Right lobe of liver (tissue), 6 donors: ENCODE data around the gene USP1. TPM values are rescaled to one million over a fixed set of nuclear protein-coding genes. Genes with fewer than 3 reads are reported as not detected.

Experiments
- ATAC-seq, 4 donors: fragments of 200-7000 bp; cut with Tn5 transposase; one replicate each; pipeline ENCODE4 v1.9.1; 2020; ENCODE audit warnings: mild to moderate bottlenecking in 4 of 4, moderate library complexity in 4 of 4
- DNase-seq, 3 donors: peaks; one replicate each; pipeline ENCODE4 v3.0.0-alpha.2; 2020
- H3K27ac ChIP-seq, 3 donors: fragments of 200-600 bp; one replicate each; pipeline ENCODE4 v1.8.0; 2022
- H3K27me3 ChIP-seq, 2 donors: fragments of 200-600 bp; one replicate each; pipeline ENCODE4 v1.8.0; 2022
- H3K36me3 ChIP-seq, 4 donors: fragments of 200-600 bp; sonication (generic) in 1 of 4; one replicate each; pipeline versions ENCODE4 v1.5.1 to v1.8.0; 2017 to 2022; ENCODE audit warnings: control low read depth in 1 of 4
- H3K4me1 ChIP-seq, 4 donors: fragments of 200-600 bp; sonication (generic) in 1 of 4; one replicate each; pipeline versions ENCODE4 v1.5.1 to v1.8.0; 2017 to 2022; ENCODE audit warnings: control low read depth in 1 of 4
- H3K4me3 ChIP-seq, 3 donors: fragments of 200-600 bp; one replicate each; pipeline ENCODE4 v1.8.0; 2022
- H3K9me3 ChIP-seq, 4 donors: fragments of 200-600 bp; sonication (generic) in 1 of 4; one replicate each; pipeline versions ENCODE4 v1.5.1 to v1.8.0; 2017 to 2022; ENCODE audit warnings: control low read depth in 1 of 4
- POLR2A ChIP-seq: fragments of 450-650 bp; IDR thresholded peaks from one replicate; pipeline ENCODE4 v1.6.1; 2017; ENCODE audit warnings: antibody characterized with exemption, mild to moderate bottlenecking
- WGBS: methylation state at CpG from one replicate; pipeline ENCODE4 v1.1.6; 2018; ENCODE audit warnings: low coverage, low lambda C conversion rate; ENCODE audit not compliant: insufficient coverage; ENCODE audit errors: missing lambda C conversion rate; 5-methylcytosine and 5-hydroxymethylcytosine counted together
- intact Hi-C, 2 donors: fragments of 100-400 bp; cut with DNase I; formaldehyde crosslinking; loops; one replicate each; pipeline versions ENCODE4 v1.11.2 to v1.14.1; 2022
- total RNA-seq, 6 experiments: library from RNA; depleted of rRNA in 2 of 6; stranded (reverse); fragments of >200 nt in 2 of 6; fragmentation: NEBNext Ultra II Directional in 3 of 6; extraction: Animal tissue kit (Norgen Biotek cat#: 25700) in 3 of 6; gene quantifications; one replicate each; pipeline versions ENCODE4 v1.1.0 to v1.2.4, GENCODE V29; 2016 to 2023
- TF ChIP-seq, protein P1 (sequence below), 4 donors: fragments of 200-600 bp in 3 of 4; fragments of 450-650 bp in 1 of 4; IDR thresholded peaks; one replicate each; pipeline versions ENCODE4 v1.5.1 to v1.8.0; 2016 to 2022; ENCODE audit warnings: antibody characterized with exemption in 4 of 4, mild to moderate bottlenecking in 2 of 4
- donor health status: DM: no; HTN: yes; CAD: no.
- donor health status: DM: no; HTN: no; CAD: no.
- donor health status: DM: no; HTN: no; CAD: no.
- donor health status: DM: no; HTN: yes; CAD: no.
- donor health status: DM: no; HTN: yes; CAD: no.

Gene USP1
- total RNA-seq, 6 experiments from 2014 or later = 4.9 to 8.4 (median 6.6) TPM

DNA sequence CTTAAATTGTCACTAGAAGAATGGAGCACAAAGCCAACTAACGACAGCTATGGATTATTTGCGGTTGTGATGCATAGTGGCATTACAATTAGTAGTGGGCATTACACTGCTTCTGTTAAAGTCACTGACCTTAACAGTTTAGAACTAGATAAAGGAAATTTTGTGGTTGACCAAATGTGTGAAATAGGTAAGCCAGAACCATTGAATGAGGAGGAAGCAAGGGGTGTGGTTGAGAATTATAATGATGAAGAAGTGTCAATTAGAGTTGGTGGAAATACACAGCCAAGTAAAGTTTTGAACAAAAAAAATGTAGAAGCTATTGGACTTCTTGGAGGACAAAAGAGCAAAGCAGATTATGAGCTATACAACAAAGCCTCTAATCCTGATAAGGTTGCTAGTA is 13.5 kb downstream of the USP1 start:
- TF ChIP-seq, protein P1, sequence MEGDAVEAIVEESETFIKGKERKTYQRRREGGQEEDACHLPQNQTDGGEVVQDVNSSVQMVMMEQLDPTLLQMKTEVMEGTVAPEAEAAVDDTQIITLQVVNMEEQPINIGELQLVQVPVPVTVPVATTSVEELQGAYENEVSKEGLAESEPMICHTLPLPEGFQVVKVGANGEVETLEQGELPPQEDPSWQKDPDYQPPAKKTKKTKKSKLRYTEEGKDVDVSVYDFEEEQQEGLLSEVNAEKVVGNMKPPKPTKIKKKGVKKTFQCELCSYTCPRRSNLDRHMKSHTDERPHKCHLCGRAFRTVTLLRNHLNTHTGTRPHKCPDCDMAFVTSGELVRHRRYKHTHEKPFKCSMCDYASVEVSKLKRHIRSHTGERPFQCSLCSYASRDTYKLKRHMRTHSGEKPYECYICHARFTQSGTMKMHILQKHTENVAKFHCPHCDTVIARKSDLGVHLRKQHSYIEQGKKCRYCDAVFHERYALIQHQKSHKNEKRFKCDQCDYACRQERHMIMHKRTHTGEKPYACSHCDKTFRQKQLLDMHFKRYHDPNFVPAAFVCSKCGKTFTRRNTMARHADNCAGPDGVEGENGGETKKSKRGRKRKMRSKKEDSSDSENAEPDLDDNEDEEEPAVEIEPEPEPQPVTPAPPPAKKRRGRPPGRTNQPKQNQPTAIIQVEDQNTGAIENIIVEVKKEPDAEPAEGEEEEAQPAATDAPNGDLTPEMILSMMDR (IDR thresholded peaks at IDR 0.05) = no peak
- TF ChIP-seq POLR2A = no peak
- ATAC-seq (no peak), DNase-seq (no peak)
- no peak overlapping the region for H3K27ac ChIP-seq
- H3K4me1 ChIP-seq = no peaks in the 10 kb centered on the region
- intact Hi-C loops = no loop called here
- peaks cover 0 to 43% (median 9%) of the 10 kb centered on the region in 4 donors for H3K36me3 ChIP-seq
- H3K9me3 ChIP-seq = no peaks in the 10 kb centered on the region
- WGBS = 90% methylated on average over 2 of the region's 2 CpGs
- no peak overlapping the region for H3K4me3 ChIP-seq
- H3K27me3 ChIP-seq = no peaks in the 10 kb centered on the region

DNA sequence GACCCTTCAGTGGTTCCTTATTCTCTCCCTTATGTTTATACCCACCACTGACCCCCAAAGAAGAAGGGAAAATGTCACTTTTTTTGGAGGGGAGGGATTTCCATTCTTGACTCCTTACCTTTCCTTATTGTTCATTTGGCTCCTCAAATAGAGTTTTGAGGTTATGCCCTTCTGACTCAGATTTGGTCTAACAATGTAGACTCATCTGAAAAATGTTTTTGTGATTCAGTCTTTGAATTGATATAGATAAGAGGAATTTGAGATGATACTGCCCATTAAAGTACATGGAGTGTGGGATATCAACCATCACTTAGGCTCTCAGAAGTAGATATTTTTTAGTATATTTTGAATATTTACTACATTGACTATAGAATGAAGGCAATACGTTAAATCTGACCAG is 16.1 kb downstream of the USP1 start:
- H3K4me3 ChIP-seq = no peak overlapping the region
- TF ChIP-seq, protein P1 (IDR thresholded peaks at IDR 0.05) = no peak
- TF ChIP-seq POLR2A = no peak
- DNase-seq = no peak
- no peak overlapping the region for H3K27ac ChIP-seq
- WGBS = 93% methylated on average over 1 of the region's 1 CpG
- no peaks in the 10 kb centered on the region for H3K27me3 ChIP-seq
- H3K9me3 ChIP-seq = no peaks in the 10 kb centered on the region
- intact Hi-C loops = no loop called here
- peaks cover 0 to 35% (median 10%) of the 10 kb centered on the region in 4 donors for H3K36me3 ChIP-seq
- ATAC-seq = no peak
- no peaks in the 10 kb centered on the region for H3K4me1 ChIP-seq

DNA sequence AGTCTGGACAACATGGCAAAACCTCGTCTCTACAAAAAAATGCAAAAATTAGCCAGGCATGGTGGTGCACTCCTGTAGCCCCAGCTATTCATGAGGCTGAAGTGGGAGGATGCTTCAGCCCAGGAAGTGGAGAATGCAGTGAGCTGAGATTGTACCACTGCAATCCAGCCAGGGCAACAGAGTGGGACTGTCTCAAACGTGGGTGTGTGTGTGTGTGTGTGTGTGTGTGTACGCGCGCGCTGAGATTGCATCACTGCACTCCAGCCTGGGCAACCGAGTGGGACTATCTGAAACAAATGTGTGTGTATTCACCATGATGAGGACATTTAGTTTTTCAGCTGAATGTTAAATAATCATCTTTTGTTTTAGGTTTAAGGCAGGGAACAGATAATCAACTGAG is 21.1 kb downstream of the USP1 start:
- WGBS = 72% methylated on average over 2 of the region's 7 CpGs
- H3K4me1 ChIP-seq = no peaks in the 10 kb centered on the region
- intact Hi-C loops = no loop called here
- TF ChIP-seq, protein P1 (IDR thresholded peaks at IDR 0.05) = no peak
- no peak for TF ChIP-seq POLR2A
- no peak overlapping the region for H3K4me3 ChIP-seq
- H3K27me3 ChIP-seq = no peaks in the 10 kb centered on the region
- peaks cover 0 to 13% (median 4%) of the 10 kb centered on the region in 4 donors for H3K36me3 ChIP-seq
- H3K27ac ChIP-seq = no peak overlapping the region
- ATAC-seq (no peak), DNase-seq (no peak)
- no peaks in the 10 kb centered on the region for H3K9me3 ChIP-seq

DNA sequence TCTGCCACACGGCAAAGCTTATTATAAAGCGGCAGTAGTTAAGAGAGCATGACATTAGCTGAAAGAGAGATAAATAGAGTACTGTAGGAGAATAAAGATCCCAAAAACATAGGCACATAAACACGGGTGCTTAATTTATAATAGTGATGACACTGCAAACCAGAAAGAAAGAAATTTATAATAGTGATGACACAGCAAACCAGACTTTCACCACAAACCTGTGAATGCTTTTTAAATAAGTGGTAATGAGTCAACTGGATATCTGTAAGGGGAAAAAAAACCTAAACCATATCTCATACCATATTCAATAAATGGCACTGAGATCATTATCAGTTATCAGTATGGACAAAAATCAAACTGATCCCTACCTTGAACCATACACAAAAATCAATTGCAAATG is 25.5 kb downstream of the USP1 start:
- Histone ChIP-seq H3K27me3 (no peaks in the 10 kb centered on the region), H3K4me3 (no peak overlapping the region), H3K36me3 (peaks cover 0 to 5% (median 0%) of the 10 kb centered on the region in 4 donors), H3K4me1 (no peaks in the 10 kb centered on the region), H3K9me3 (no peaks in the 10 kb centered on the region), H3K27ac (no peak overlapping the region)
- intact Hi-C loops = no loop called here
- DNase-seq (no peak), ATAC-seq (no peak)
- TF ChIP-seq, protein P1 (IDR thresholded peaks at IDR 0.05) = no peak
- TF ChIP-seq POLR2A = no peak
- WGBS = 80% methylated on average over 3 of the region's 3 CpGs

DNA sequence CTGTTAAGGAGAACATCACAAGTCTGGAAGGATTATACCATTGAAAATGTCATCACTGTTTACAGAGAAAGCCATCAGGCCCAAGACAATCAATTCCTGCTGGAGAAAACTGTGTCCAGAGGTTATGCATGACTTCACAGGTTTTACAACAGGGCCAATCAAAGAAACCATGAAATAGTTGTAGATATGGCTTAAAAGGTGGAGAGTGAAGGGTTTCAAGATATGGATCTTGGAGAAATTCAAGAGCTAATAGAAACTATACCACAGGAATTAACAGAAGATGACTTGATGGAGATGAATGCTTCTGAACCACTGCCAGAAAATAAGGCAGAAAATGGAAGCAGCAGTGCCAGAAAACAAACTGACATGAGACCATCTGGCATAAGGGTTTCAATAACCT is 30.2 kb downstream of the USP1 start:
- no peak overlapping the region for H3K4me3 ChIP-seq
- peaks cover 0 to 12% (median 5%) of the 10 kb centered on the region in 4 donors for H3K36me3 ChIP-seq
- intact Hi-C loops = no loop called here
- ATAC-seq (no peak), DNase-seq (no peak)
- no peaks in the 10 kb centered on the region for H3K4me1 ChIP-seq
- no peaks in the 10 kb centered on the region for H3K27me3 ChIP-seq
- H3K27ac ChIP-seq = no peak overlapping the region
- no peaks in the 10 kb centered on the region for H3K9me3 ChIP-seq
- TF ChIP-seq, protein P1 (IDR thresholded peaks at IDR 0.05) = no peak
- no peak for TF ChIP-seq POLR2A
